Activated CD4-positive, alpha-beta T cell treated with anti-CD3 and anti-CD28 coated beads for 36 hours (primary cell): Measurements from ENCODE around the gene KIF18B. TPM values are rescaled to one million over a fixed set of nuclear protein-coding genes. Genes with fewer than 3 reads are reported as not detected.
"Not testable (repeated sequence)": the region's sequence is repeated elsewhere in the genome, so short reads cannot be mapped to it uniquely, and the experiment has no call there.

ENCODE experiments used
- ATAC-seq: fragments of 200-7000 bp; cut with Tn5 transposase; one replicate; pipeline ENCODE4 v1.10.0; 2021; ENCODE audit warnings: mild to moderate bottlenecking, moderate library complexity
- CTCF ChIA-PET: fragments of 350-600 bp; sonication (Branson Sonifier 250); formaldehyde crosslinking; loops from one replicate; lab custom pipeline; 2021; ENCODE audit warnings: antibody characterized with exemption; lab: Charles Lee
- POLR2A ChIA-PET: fragments of 350-600 bp; sonication (Branson Sonifier 250); formaldehyde crosslinking; loops from one replicate; lab custom pipeline; 2021; ENCODE audit warnings: antibody characterized with exemption, inconsistent platforms; lab: Charles Lee
- DNase-seq: peaks from one replicate; pipeline ENCODE4 v3.0.0-alpha.2; 2020
- H3K27ac Mint-ChIP-seq: one replicate; pipeline ENCODE4 v1.8.0; 2021; ENCODE audit warnings: mixed read lengths
- H3K27me3 Mint-ChIP-seq: one replicate; pipeline ENCODE4 v1.8.0; 2021; ENCODE audit warnings: mixed read lengths
- H3K36me3 Mint-ChIP-seq: one replicate; pipeline ENCODE4 v1.8.0; 2021; ENCODE audit warnings: low read depth, mixed read lengths
- H3K4me1 Mint-ChIP-seq: one replicate; pipeline ENCODE4 v1.8.0; 2021; ENCODE audit warnings: mixed read lengths
- H3K4me3 Mint-ChIP-seq: one replicate; pipeline ENCODE4 v1.8.0; 2021; ENCODE audit warnings: mild to moderate bottlenecking, moderate library complexity, mixed read lengths
- H3K9me3 Mint-ChIP-seq: one replicate; pipeline ENCODE4 v1.8.0; 2021; ENCODE audit warnings: low read depth, mixed read lengths
- intact Hi-C, 2 experiments: fragments of 100-400 bp; cut with DNase I in 1 of 2; cut with micrococcal nuclease in 1 of 2; formaldehyde crosslinking; loops; one replicate each; pipeline versions ENCODE4 v1.14.2 to v1.15.1; 2022 to 2024; cut with DNase I, micrococcal nuclease
- total RNA-seq, 2 experiments: library from RNA; stranded (reverse); gene quantifications; one replicate each; pipeline ENCODE4 v1.2.3, GENCODE V29; 2021

The KIF18B gene
- total RNA-seq, 2 experiments from 2014 or later = 38.9 to 48.7 TPM

- H3K4me1 Mint-ChIP-seq = peaks cover 7% of the 10 kb centered on the region
- ATAC-seq = peak; percentile 26
- peak; percentile 44 for DNase-seq
- intact Hi-C loops = loop anchor here in 1 of 2 experiments (5.0 kb wide), 1 partner anchor 403 kb away; the partner anchor contains the start of gene FZD2
- ChIA-PET POLR2A (no interaction called here), CTCF (interaction anchor here (2.4 kb wide), 1 partner anchor 12 kb away, joined by 8 read pairs; no protein-coding TSS in a partner anchor)
- no peaks in the 10 kb centered on the region for H3K9me3 Mint-ChIP-seq
- no peak overlapping the region for H3K4me3 Mint-ChIP-seq
- H3K27ac Mint-ChIP-seq = no peak overlapping the region
- peaks cover 25% of the 10 kb centered on the region for H3K27me3 Mint-ChIP-seq
- no peaks in the 10 kb centered on the region for H3K36me3 Mint-ChIP-seq
Observed at GRCh38 chr17:44959821-44960531, 12.4 kb upstream of the KIF18B start.

- no peak overlapping the region for H3K4me3 Mint-ChIP-seq
- no peaks in the 10 kb centered on the region for H3K36me3 Mint-ChIP-seq
- ATAC-seq (no peak), DNase-seq (no peak)
- intact Hi-C loops = no loop called here
- POLR2A ChIA-PET = no interaction called here
- H3K27me3 Mint-ChIP-seq = peaks cover 18% of the 10 kb centered on the region
- H3K4me1 Mint-ChIP-seq = peaks cover 7% of the 10 kb centered on the region
- H3K27ac Mint-ChIP-seq = no peak overlapping the region
- CTCF ChIA-PET = interaction anchor here (0.6 to 1.5 kb wide), 4 partner anchors 14 to 178 kb away, joined by 3 read pairs; no protein-coding TSS in a partner anchor
- no peaks in the 10 kb centered on the region for H3K9me3 Mint-ChIP-seq
Observed at GRCh38 chr17:44956998-44957981, 9.7 kb upstream of the KIF18B start.

- ATAC-seq = no peak
- intact Hi-C loops = no loop called here
- H3K27me3 Mint-ChIP-seq = peaks cover 16% of the 10 kb centered on the region
- H3K9me3 Mint-ChIP-seq = no peaks in the 10 kb centered on the region
- peaks cover 7% of the 10 kb centered on the region for H3K4me1 Mint-ChIP-seq
- ChIA-PET POLR2A (no interaction called here), CTCF (interaction anchor here (0.6 to 2.2 kb wide), 4 partner anchors 15 to 77 kb away, joined by 3 to 8 read pairs (median 3); no protein-coding TSS in a partner anchor)
- no peaks in the 10 kb centered on the region for H3K36me3 Mint-ChIP-seq
- DNase-seq = no peak
- H3K27ac Mint-ChIP-seq = no peak overlapping the region
- no peak overlapping the region for H3K4me3 Mint-ChIP-seq
Observed at GRCh38 chr17:44955674-44956425, 8.3 kb upstream of the KIF18B start.

- intact Hi-C loops = no loop called here
- Mint-ChIP-seq H3K27me3 (peaks cover 4% of the 10 kb centered on the region), H3K4me3 (no peak overlapping the region), H3K9me3 (no peaks in the 10 kb centered on the region), H3K27ac (no peak overlapping the region), H3K4me1 (no peaks in the 10 kb centered on the region), H3K36me3 (no peaks in the 10 kb centered on the region)
- ChIA-PET CTCF (interaction anchor here (0.6 kb wide), 1 partner anchor 11 kb away, joined by 3 read pairs; no protein-coding TSS in a partner anchor), POLR2A (interaction anchor here (0.7 kb wide), 1 partner anchor 20 kb away, joined by 4 read pairs; no protein-coding TSS in a partner anchor)
- DNase-seq = no peak
- no peak for ATAC-seq
Observed at GRCh38 chr17:44952946-44953475, 5.4 kb upstream of the KIF18B start.

- ATAC-seq = no peak
- ChIA-PET POLR2A (interaction anchor here (0.6 kb wide), 1 partner anchor 17 kb away, joined by 3 read pairs; no protein-coding TSS in a partner anchor), CTCF (no interaction called here)
- H3K27me3 Mint-ChIP-seq = no peaks in the 10 kb centered on the region
- no peaks in the 10 kb centered on the region for H3K9me3 Mint-ChIP-seq
- intact Hi-C loops = loop anchor here in 1 of 2 experiments (5.0 kb wide), 1 partner anchor 279 kb away; no protein-coding TSS in a partner anchor
- peaks cover 12% of the 10 kb centered on the region for H3K36me3 Mint-ChIP-seq
- no peak for DNase-seq
- H3K4me3 Mint-ChIP-seq = peak overlapping the region; percentile 90
- H3K27ac Mint-ChIP-seq = peak overlapping the region; percentile 88
- peaks cover 4% of the 10 kb centered on the region for H3K4me1 Mint-ChIP-seq
Observed at GRCh38 chr17:44948315-44948795, 782 bp upstream of the KIF18B start.

GRCh38 chr17:44945652-44946051 lies 1.9 kb downstream of the KIF18B start:
- H3K9me3 Mint-ChIP-seq, DNase-seq, H3K27me3 Mint-ChIP-seq, H3K4me1 Mint-ChIP-seq, ATAC-seq, H3K27ac Mint-ChIP-seq: not testable (repeated sequence)
- Mint-ChIP-seq H3K4me3 (peak overlapping the region; percentile 90), H3K36me3 (peaks cover 15% of the 10 kb centered on the region)
- ChIA-PET CTCF (interaction anchor here (0.6 kb wide), 1 partner anchor 9 kb away, joined by 3 read pairs; no protein-coding TSS in a partner anchor), POLR2A (interaction anchor here (0.5 kb wide), 1 partner anchor 262 kb away, joined by 3 read pairs; no protein-coding TSS in a partner anchor)
- intact Hi-C loops = loop anchor here (2.0 to 5.0 kb wide), 3 partner anchors 27 to 282 kb away; no protein-coding TSS in a partner anchor

- intact Hi-C loops = no loop called here
- no peaks in the 10 kb centered on the region for H3K9me3 Mint-ChIP-seq
- no peak overlapping the region for H3K27ac Mint-ChIP-seq
- DNase-seq (no peak), ATAC-seq (no peak)
- POLR2A ChIA-PET = no interaction called here
- H3K36me3 Mint-ChIP-seq = peaks cover 26% of the 10 kb centered on the region
- CTCF ChIA-PET = interaction anchor here (1.0 kb wide), 1 partner anchor 11 kb away, joined by 3 read pairs; no protein-coding TSS in a partner anchor
- H3K27me3 Mint-ChIP-seq = no peaks in the 10 kb centered on the region
- H3K4me1 Mint-ChIP-seq = peaks cover 8% of the 10 kb centered on the region
- H3K4me3 Mint-ChIP-seq = no peak overlapping the region
Observed at GRCh38 chr17:44942456-44942855, 5.1 kb downstream of the KIF18B start.

GRCh38 chr17:44941712-44942331 lies 5.8 kb downstream of the KIF18B start:
- ATAC-seq = no peak
- Mint-ChIP-seq H3K9me3 (no peaks in the 10 kb centered on the region), H3K4me1 (peaks cover 11% of the 10 kb centered on the region), H3K36me3 (peaks cover 26% of the 10 kb centered on the region), H3K4me3 (no peak overlapping the region), H3K27ac (no peak overlapping the region), H3K27me3 (no peaks in the 10 kb centered on the region)
- intact Hi-C loops = no loop called here
- DNase-seq = no peak
- CTCF ChIA-PET = interaction anchor here (0.5 to 1.0 kb wide), 2 partner anchors 11 to 111 kb away, joined by 3 read pairs; no protein-coding TSS in a partner anchor
- POLR2A ChIA-PET = no interaction called here

- CTCF ChIA-PET = interaction anchor here (0.5 to 1.0 kb wide), 2 partner anchors 80 to 162 kb away, joined by 3 read pairs; no protein-coding TSS in a partner anchor
Observed at GRCh38 chr17:44940768-44941167, 6.8 kb downstream of the KIF18B start.

GRCh38 chr17:44940317-44940716 lies 7.3 kb downstream of the KIF18B start:
- CTCF ChIA-PET = interaction anchor here (0.5 to 1.0 kb wide), 5 partner anchors 14 to 162 kb away, joined by 3 to 4 read pairs (median 3); no protein-coding TSS in a partner anchor
- Mint-ChIP-seq H3K4me1 (peaks cover 9% of the 10 kb centered on the region), H3K36me3 (peaks cover 27% of the 10 kb centered on the region), H3K9me3 (no peaks in the 10 kb centered on the region), H3K27me3 (no peaks in the 10 kb centered on the region), H3K4me3 (no peak overlapping the region), H3K27ac (no peak overlapping the region)
- intact Hi-C loops = no loop called here
- POLR2A ChIA-PET = no interaction called here
- DNase-seq = no peak
- no peak for ATAC-seq

More at GRCh38 chr17:44940768-44941167, 6.8 kb downstream of the KIF18B start:
- no peaks in the 10 kb centered on the region for H3K27me3 Mint-ChIP-seq
- no peak overlapping the region for H3K27ac Mint-ChIP-seq
- no peak for DNase-seq
- H3K36me3 Mint-ChIP-seq = peaks cover 22% of the 10 kb centered on the region
- H3K9me3 Mint-ChIP-seq = no peaks in the 10 kb centered on the region
- intact Hi-C loops = no loop called here
- H3K4me3 Mint-ChIP-seq = no peak overlapping the region
- POLR2A ChIA-PET = no interaction called here
- H3K4me1 Mint-ChIP-seq = peaks cover 9% of the 10 kb centered on the region
- ATAC-seq = no peak
